Keratinocyte (primary cell): Measurements from ENCODE around the gene TENT4B. TPM values are rescaled to one million over a fixed set of nuclear protein-coding genes. Genes with fewer than 3 reads are reported as not detected.

Source experiments
- DNase-seq: peaks from one replicate; pipeline ENCODE4 v3.0.0-alpha.2; 2011; ENCODE audit warnings: low read depth, missing footprints, low spot score
- FAIRE-seq: peaks from 2 replicates; lab custom pipeline; 2011; peaks lifted over from hg19 to GRCh38; lab: Jason Lieb, UNC
- H2AFZ ChIP-seq: 2 replicates; pipeline ENCODE4 v1.6.0; 2012; ENCODE audit warnings: low read length, control low read depth, inconsistent platforms; ENCODE audit not compliant: control insufficient read depth
- H3K27ac ChIP-seq: 2 replicates; pipeline ENCODE4 v1.5.1; 2011; ENCODE audit warnings: low read length; ENCODE audit not compliant: control insufficient read depth, insufficient read depth
- H3K27me3 ChIP-seq: 3 replicates; pipeline ENCODE4 v1.6.0; 2011; ENCODE audit warnings: low read length; ENCODE audit not compliant: control insufficient read depth, insufficient read depth; ENCODE audit errors: extremely low read depth
- H3K36me3 ChIP-seq, 2 experiments: 2 replicates in 1 of 2; 3 replicates in 1 of 2; pipeline ENCODE4 v1.5.1; 2011; ENCODE audit warnings: low read length in 2 of 2, mild to moderate bottlenecking in 1 of 2; ENCODE audit not compliant: control insufficient read depth in 2 of 2, insufficient read depth in 2 of 2; ENCODE audit errors: extremely low read depth in 1 of 2
- H3K4me1 ChIP-seq: 3 replicates; pipeline ENCODE4 v1.5.1; 2011; ENCODE audit warnings: low read length; ENCODE audit not compliant: control insufficient read depth, insufficient read depth; ENCODE audit errors: extremely low read depth
- H3K4me2 ChIP-seq: 3 replicates; pipeline ENCODE4 v1.6.0; 2011; ENCODE audit warnings: low read depth, low read length; ENCODE audit not compliant: control insufficient read depth, insufficient read depth; ENCODE audit errors: extremely low read depth
- H3K4me3 ChIP-seq, 3 experiments: fragments of 200-600 bp in 1 of 3; sonication (generic) in 1 of 3; 2 replicates in 2 of 3; 3 replicates in 1 of 3; pipeline ENCODE4 v1.5.1; 2011 to 2016; ENCODE audit warnings: low read length in 3 of 3, mild to moderate bottlenecking in 3 of 3, control low read depth in 2 of 3, inconsistent platforms in 1 of 3, low read depth in 1 of 3, mixed read lengths in 1 of 3, mixed run types in 1 of 3, moderate library complexity in 1 of 3; ENCODE audit not compliant: control insufficient read depth in 2 of 3, insufficient read depth in 2 of 3; ENCODE audit errors: extremely low read depth in 1 of 3
- H3K79me2 ChIP-seq: 2 replicates; pipeline ENCODE4 v1.6.0; 2012; ENCODE audit warnings: low read length; ENCODE audit not compliant: control insufficient read depth, insufficient read depth
- H3K9ac ChIP-seq: 3 replicates; pipeline ENCODE4 v1.6.0; 2011; ENCODE audit warnings: low read length; ENCODE audit not compliant: control insufficient read depth, insufficient read depth; ENCODE audit errors: extremely low read depth
- H3K9me1 ChIP-seq: 3 replicates; pipeline ENCODE4 v1.6.0; 2011; ENCODE audit warnings: low read length; ENCODE audit not compliant: control insufficient read depth, insufficient read depth; ENCODE audit errors: extremely low read depth
- H3K9me3 ChIP-seq: 2 replicates; pipeline ENCODE4 v1.5.1; 2012; ENCODE audit warnings: low read depth, low read length; ENCODE audit not compliant: control insufficient read depth
- H4K20me1 ChIP-seq: 3 replicates; pipeline ENCODE4 v1.6.0; 2011; ENCODE audit warnings: low read length; ENCODE audit not compliant: control insufficient read depth, insufficient read depth; ENCODE audit errors: extremely low read depth
- EZH2 ChIP-seq: IDR thresholded peaks from one replicate; pipeline ENCODE4 v1.6.1; 2012; ENCODE audit warnings: inconsistent platforms, mild to moderate bottlenecking, low read length, moderate library complexity
- dilution Hi-C: fragments of 300-500 bp; cut with MboI; formaldehyde crosslinking; loops from one replicate; pipeline ENCODE4 v1.7.0; 2020; ENCODE audit warnings: low sequenced_read_pairs; ENCODE audit not compliant: extremely low pct_ligation_motif_present
- polyA plus RNA-seq, 5 experiments: library from polyadenylated mRNA; depleted of rRNA in 3 of 5; stranded (reverse) in 3 of 5; stranded (forward) in 1 of 5; unstranded in 1 of 5; fragments of >200 nt; gene quantifications; 1 replicate in 1 of 5; 2 replicates in 3 of 5; 3 replicates in 1 of 5; pipeline versions ENCODE4 v1.2.1 to v1.2.3, GENCODE V29; 2011 to 2012; ENCODE audit warnings: missing spikeins in 2 of 5, low read depth in 1 of 5, low replicate concordance in 1 of 5
- TF ChIP-seq, protein P1 (sequence below), 3 experiments: IDR thresholded peaks in 1 of 3; conservative IDR thresholded peaks in 1 of 3; optimal IDR thresholded peaks in 1 of 3; 2 replicates in 2 of 3; 3 replicates in 1 of 3; pipeline versions ENCODE3 to v1.5.1; 2011; ENCODE audit warnings: low read length in 3 of 3, mild to moderate bottlenecking in 3 of 3, moderate library complexity in 2 of 3, control low read depth in 1 of 3, inconsistent platforms in 1 of 3; ENCODE audit not compliant: insufficient read depth in 2 of 3; ENCODE audit errors: extremely low read depth in 1 of 3

Gene TENT4B
- polyA plus RNA-seq, 1 donor (not counting 4 experiments of a cell fraction or from before 2014, with no cell fraction given): 14.8 TPM

- H3K27ac ChIP-seq: no peak overlapping the region
- DNase-seq (no peak), FAIRE-seq (no peak)
- H3K4me1 ChIP-seq: peaks cover 14% of the 10 kb centered on the region
- no peaks in the 10 kb centered on the region for H3K9me3 ChIP-seq
- no peaks in the 10 kb centered on the region for H3K79me2 ChIP-seq
- H4K20me1 ChIP-seq: no peaks in the 10 kb centered on the region
- dilution Hi-C loops: no loop called here
- H3K4me2 ChIP-seq: no peak overlapping the region
- H2AFZ ChIP-seq: no peak overlapping the region
- H3K27me3 ChIP-seq: no peaks in the 10 kb centered on the region
- no peaks in the 10 kb centered on the region for H3K36me3 ChIP-seq
- no peak for TF ChIP-seq EZH2
- TF ChIP-seq, protein P1, sequence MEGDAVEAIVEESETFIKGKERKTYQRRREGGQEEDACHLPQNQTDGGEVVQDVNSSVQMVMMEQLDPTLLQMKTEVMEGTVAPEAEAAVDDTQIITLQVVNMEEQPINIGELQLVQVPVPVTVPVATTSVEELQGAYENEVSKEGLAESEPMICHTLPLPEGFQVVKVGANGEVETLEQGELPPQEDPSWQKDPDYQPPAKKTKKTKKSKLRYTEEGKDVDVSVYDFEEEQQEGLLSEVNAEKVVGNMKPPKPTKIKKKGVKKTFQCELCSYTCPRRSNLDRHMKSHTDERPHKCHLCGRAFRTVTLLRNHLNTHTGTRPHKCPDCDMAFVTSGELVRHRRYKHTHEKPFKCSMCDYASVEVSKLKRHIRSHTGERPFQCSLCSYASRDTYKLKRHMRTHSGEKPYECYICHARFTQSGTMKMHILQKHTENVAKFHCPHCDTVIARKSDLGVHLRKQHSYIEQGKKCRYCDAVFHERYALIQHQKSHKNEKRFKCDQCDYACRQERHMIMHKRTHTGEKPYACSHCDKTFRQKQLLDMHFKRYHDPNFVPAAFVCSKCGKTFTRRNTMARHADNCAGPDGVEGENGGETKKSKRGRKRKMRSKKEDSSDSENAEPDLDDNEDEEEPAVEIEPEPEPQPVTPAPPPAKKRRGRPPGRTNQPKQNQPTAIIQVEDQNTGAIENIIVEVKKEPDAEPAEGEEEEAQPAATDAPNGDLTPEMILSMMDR (optimal IDR thresholded peaks at IDR 0.05 in 1 of 3, IDR thresholded peaks at IDR 0.05 in 1 of 3, conservative IDR thresholded peaks at IDR 0.05 in 1 of 3; ENCODE audit: extremely low read depth in 1 of 3, insufficient read depth in 2 of 3, low read length in 3 of 3): no peak
- H3K9me1 ChIP-seq: no peaks in the 10 kb centered on the region
- no peak overlapping the region for H3K4me3 ChIP-seq
- H3K9ac ChIP-seq: no peak overlapping the region
These were observed 117.5 kb downstream of the TENT4B start for GRCh38 chr16:50270510-50271147.

GRCh38 chr16:50271148-50272041, 118.3 kb downstream of the TENT4B start:
- no peak overlapping the region for H3K4me3 ChIP-seq
- dilution Hi-C loops: no loop called here
- no peak overlapping the region for H3K4me2 ChIP-seq
- no peaks in the 10 kb centered on the region for H3K27me3 ChIP-seq
- peaks cover 8% of the 10 kb centered on the region for H3K4me1 ChIP-seq
- H4K20me1 ChIP-seq: no peaks in the 10 kb centered on the region
- no peak overlapping the region for H2AFZ ChIP-seq
- H3K27ac ChIP-seq: no peak overlapping the region
- no peaks in the 10 kb centered on the region for H3K79me2 ChIP-seq
- DNase-seq: no peak
- H3K9ac ChIP-seq: no peak overlapping the region
- H3K9me1 ChIP-seq: no peaks in the 10 kb centered on the region
- TF ChIP-seq EZH2: no peak
- TF ChIP-seq, protein P1 (optimal IDR thresholded peaks at IDR 0.05 in 1 of 3, IDR thresholded peaks at IDR 0.05 in 1 of 3, conservative IDR thresholded peaks at IDR 0.05 in 1 of 3; ENCODE audit: extremely low read depth in 1 of 3, insufficient read depth in 2 of 3, low read length in 3 of 3): no peak
- FAIRE-seq: no peak
- no peaks in the 10 kb centered on the region for H3K36me3 ChIP-seq
- H3K9me3 ChIP-seq: no peaks in the 10 kb centered on the region
